Testis (tissue), 2 donors: ENCODE measurements around the gene VSTM5.

ENCODE experiments used
- POLR2A ChIP-seq: fragments of 450-650 bp; IDR thresholded peaks from one replicate; pipeline ENCODE4 v1.6.1; 2017; ENCODE audit warnings: antibody characterized with exemption, mild to moderate bottlenecking, moderate library complexity
- TF ChIP-seq, protein P1 (sequence below), 3 experiments: fragments of 450-650 bp in 2 of 3; fragments of 200-600 bp in 1 of 3; sonication (generic) in 1 of 3; IDR thresholded peaks; one replicate each; pipeline ENCODE4 v1.5.1; 2016 to 2019; ENCODE audit warnings: antibody characterized with exemption in 3 of 3, mild to moderate bottlenecking in 2 of 3, moderate library complexity in 1 of 3

GRCh38 chr11:93829598-93829997 is 20.8 kb downstream of the VSTM5 start:
- TF ChIP-seq, protein P1, sequence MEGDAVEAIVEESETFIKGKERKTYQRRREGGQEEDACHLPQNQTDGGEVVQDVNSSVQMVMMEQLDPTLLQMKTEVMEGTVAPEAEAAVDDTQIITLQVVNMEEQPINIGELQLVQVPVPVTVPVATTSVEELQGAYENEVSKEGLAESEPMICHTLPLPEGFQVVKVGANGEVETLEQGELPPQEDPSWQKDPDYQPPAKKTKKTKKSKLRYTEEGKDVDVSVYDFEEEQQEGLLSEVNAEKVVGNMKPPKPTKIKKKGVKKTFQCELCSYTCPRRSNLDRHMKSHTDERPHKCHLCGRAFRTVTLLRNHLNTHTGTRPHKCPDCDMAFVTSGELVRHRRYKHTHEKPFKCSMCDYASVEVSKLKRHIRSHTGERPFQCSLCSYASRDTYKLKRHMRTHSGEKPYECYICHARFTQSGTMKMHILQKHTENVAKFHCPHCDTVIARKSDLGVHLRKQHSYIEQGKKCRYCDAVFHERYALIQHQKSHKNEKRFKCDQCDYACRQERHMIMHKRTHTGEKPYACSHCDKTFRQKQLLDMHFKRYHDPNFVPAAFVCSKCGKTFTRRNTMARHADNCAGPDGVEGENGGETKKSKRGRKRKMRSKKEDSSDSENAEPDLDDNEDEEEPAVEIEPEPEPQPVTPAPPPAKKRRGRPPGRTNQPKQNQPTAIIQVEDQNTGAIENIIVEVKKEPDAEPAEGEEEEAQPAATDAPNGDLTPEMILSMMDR (IDR thresholded peaks at IDR 0.05): no peak
- TF ChIP-seq POLR2A: no peak
